ENCODE data around the gene GCGR.

The GCGR gene

GRCh38 chr17:81794509-81794908, 9.4 kb upstream of the GCGR start:
- Histone ChIP-seq H2AFZ (ENCODE audit: low read length) (no peak overlapping the region), H3K27ac (ENCODE audit: low read depth, low read length, poor library complexity, severe bottlenecking) (no peak overlapping the region), H3K4me1 (ENCODE audit: insufficient read depth, low read length, severe bottlenecking) (no peaks in the 10 kb centered on the region), H3K27me3 (ENCODE audit: insufficient read depth, low read length) (no peaks in the 10 kb centered on the region; the same call in 1 of the 2 replicates), H3K79me2 (ENCODE audit: insufficient read depth, low read length) (no peaks in the 10 kb centered on the region), H4K20me1 (ENCODE audit: insufficient read depth, low read length) (no peaks in the 10 kb centered on the region), H3K9me3 (ENCODE audit: low read length) (no peaks in the 10 kb centered on the region), H3K9ac (ENCODE audit: low read length) (no peak overlapping the region), H3K4me2 (ENCODE audit: low read length) (no peak overlapping the region), H3K4me3 (ENCODE audit: low read depth, low read length, poor library complexity, severe bottlenecking) (no peak overlapping the region), H3K9me2 (ENCODE audit: low read depth, low read length) (no peaks in the 10 kb centered on the region), H3K36me3 (ENCODE audit: insufficient read depth, low read length) (no peaks in the 10 kb centered on the region), H3F3A (ENCODE audit: insufficient read depth, low read length) (no peaks in the 10 kb centered on the region)
- TF ChIP-seq EZH2 (IDR thresholded peaks at IDR 0.05; ENCODE audit: borderline replicate concordance, low read length) (no peak), CTCF (IDR thresholded peaks at IDR 0.05; ENCODE audit: low read length) (no peak)

- Histone ChIP-seq H3K27me3 (ENCODE audit: insufficient read depth, low read length) (peaks cover 22% of the 10 kb centered on the region), H3K27ac (ENCODE audit: low read depth, low read length, poor library complexity, severe bottlenecking) (no peak overlapping the region), H3K36me3 (ENCODE audit: insufficient read depth, low read length) (no peaks in the 10 kb centered on the region), H3K79me2 (ENCODE audit: insufficient read depth, low read length) (no peaks in the 10 kb centered on the region), H3K9me3 (ENCODE audit: low read length) (no peaks in the 10 kb centered on the region; the same call in 1 of the 2 replicates), H3F3A (ENCODE audit: insufficient read depth, low read length) (no peaks in the 10 kb centered on the region), H2AFZ (ENCODE audit: low read length) (no peak overlapping the region), H3K9me2 (ENCODE audit: low read depth, low read length) (no peaks in the 10 kb centered on the region), H4K20me1 (ENCODE audit: insufficient read depth, low read length) (no peaks in the 10 kb centered on the region), H3K4me2 (ENCODE audit: low read length) (no peak overlapping the region), H3K4me1 (ENCODE audit: insufficient read depth, low read length, severe bottlenecking) (no peaks in the 10 kb centered on the region), H3K9ac (ENCODE audit: low read length) (no peak overlapping the region), H3K4me3 (ENCODE audit: low read depth, low read length, poor library complexity, severe bottlenecking) (no peak overlapping the region)
- TF ChIP-seq EZH2 (IDR thresholded peaks at IDR 0.05; ENCODE audit: borderline replicate concordance, low read length) = no peak
- no peak for TF ChIP-seq CTCF (IDR thresholded peaks at IDR 0.05; ENCODE audit: low read length)
These were observed 2.6 kb upstream of the GCGR start for GRCh38 chr17:81801327-81801726.

GRCh38 chr17:81802048-81802758, 1.7 kb upstream of the GCGR start:
- H3K27me3 ChIP-seq (ENCODE audit: insufficient read depth, low read length) = peaks cover 22% of the 10 kb centered on the region
- H3K9ac ChIP-seq (ENCODE audit: low read length) = no peak overlapping the region
- no peaks in the 10 kb centered on the region for H3K79me2 ChIP-seq (ENCODE audit: insufficient read depth, low read length)
- H3K36me3 ChIP-seq (ENCODE audit: insufficient read depth, low read length) = no peaks in the 10 kb centered on the region
- H3K4me2 ChIP-seq (ENCODE audit: low read length) = no peak overlapping the region
- no peaks in the 10 kb centered on the region for H3F3A ChIP-seq (ENCODE audit: insufficient read depth, low read length)
- H3K4me3 ChIP-seq (ENCODE audit: low read depth, low read length, poor library complexity, severe bottlenecking) = no peak overlapping the region
- no peak for TF ChIP-seq CTCF (IDR thresholded peaks at IDR 0.05; ENCODE audit: low read length)
- TF ChIP-seq EZH2 (IDR thresholded peaks at IDR 0.05; ENCODE audit: borderline replicate concordance, low read length) = no peak
- no peaks in the 10 kb centered on the region; the same call in 1 of the 2 replicates for H3K9me3 ChIP-seq (ENCODE audit: low read length)
- H2AFZ ChIP-seq (ENCODE audit: low read length) = no peak overlapping the region
- H4K20me1 ChIP-seq (ENCODE audit: insufficient read depth, low read length) = no peaks in the 10 kb centered on the region
- no peaks in the 10 kb centered on the region for H3K9me2 ChIP-seq (ENCODE audit: low read depth, low read length)
- no peaks in the 10 kb centered on the region for H3K4me1 ChIP-seq (ENCODE audit: insufficient read depth, low read length, severe bottlenecking)
- H3K27ac ChIP-seq (ENCODE audit: low read depth, low read length, poor library complexity, severe bottlenecking) = no peak overlapping the region

Data from OCI-LY1 (cell line).